ENCODE measurements around the gene TBX10. TPM values are rescaled to one million over a fixed set of nuclear protein-coding genes. Genes with fewer than 3 reads are reported as not detected.

Gene TBX10
- not detected in 2 replicates for polyA plus RNA-seq (2012; rRNA removed)
- polyA plus RNA-seq (2012; cell fraction: cytosol; rRNA removed): not detected in 2 replicates
- not detected in 2 replicates for polyA plus RNA-seq (2012; cell fraction: nucleus; rRNA removed)

DNA sequence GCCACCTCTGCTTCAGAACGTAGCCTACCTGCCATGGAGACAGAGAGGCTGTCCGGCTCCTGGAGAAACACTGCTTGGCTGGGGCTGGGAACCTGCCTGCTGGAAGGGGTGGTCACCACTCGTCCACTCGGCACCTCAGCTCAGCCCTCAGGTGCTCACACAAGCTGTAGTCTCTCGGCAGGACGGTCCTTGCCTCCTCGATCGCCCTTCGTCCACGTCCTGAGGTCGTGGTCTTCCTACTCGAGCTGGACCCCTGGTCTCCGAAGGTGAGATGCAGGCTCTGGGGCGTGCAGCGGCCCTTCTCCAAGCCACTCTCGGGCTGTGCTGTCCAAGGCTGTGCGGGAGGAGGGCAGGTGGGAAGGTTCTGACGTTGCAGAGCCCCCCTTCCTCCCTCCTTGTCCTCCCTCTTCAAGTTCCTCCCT lies at the start of gene TBX10:
Gene TBX10, minus strand, starts transcription at position 326 of the 422 bp plus-strand sequence. Its CDS starts 291 bp downstream, at position 35.
- H3K9me3 ChIP-seq: no peaks in the 10 kb centered on the region
- CTCF ChIA-PET: interaction anchor here (0.5 to 17.8 kb wide), 9 partner anchors 8 to 75 kb away, joined by 3 to 308 read pairs (median 4); partner anchors contain the start of genes ACY3 and NUDT8
- POLR2A ChIA-PET: no interaction called here

More for the DNA sequence above, at the start of gene TBX10:
- Histone ChIP-seq H2AFZ (ENCODE audit: low read depth) (no peak within 1 kb of the TSS), H3K79me2 (ENCODE audit: insufficient read depth) (no peaks in the 10 kb centered on the region), H4K20me1 (ENCODE audit: insufficient read depth) (no peaks in the 10 kb centered on the region), H3K27ac (ENCODE audit: low read depth in 2 of 2, low read length in 1 of 2) (no peak within 1 kb of the TSS), H3K36me3 (replicated peaks in 1 of 2; ENCODE audit: control insufficient read depth in 1 of 2, insufficient read depth in 2 of 2, low read length in 1 of 2) (no peaks in the 10 kb centered on the region), H3K4me1 (ENCODE audit: control insufficient read depth in 1 of 2, insufficient read depth in 2 of 2, low read depth in 1 of 2, low read length in 1 of 2) (no peaks in the 10 kb centered on the region; a peak in 1 of 4 replicates), H3K4me2 (no peak within 1 kb of the TSS), H3K4me3 (ENCODE audit: low read depth in 2 of 2, low read length in 1 of 2) (no peak within 1 kb of the TSS; a peak in 1 of 4 replicates), H3K9me2 (no peaks in the 10 kb centered on the region), H3K27me3 (ENCODE audit: insufficient read depth) (no peaks in the 10 kb centered on the region), H3K9ac (no peak within 1 kb of the TSS), H3F3A (replicated peaks; ENCODE audit: insufficient read depth) (no peaks in the 10 kb centered on the region)
- TF ChIP-seq CHD2 (IDR thresholded peaks at IDR 0.05; ENCODE audit: low read length, partially characterized antibody) (no peak), NFIC (IDR thresholded peaks at IDR 0.05; ENCODE audit: borderline replicate concordance) (no peak), POLR2AphosphoS5 (IDR thresholded peaks at IDR 0.05; ENCODE audit: low read depth, low read length) (no peak), RAD21 (IDR thresholded peaks at IDR 0.05; ENCODE audit: low read length) (no peak), CTCF (IDR thresholded peaks at IDR 0.05) (no peak), EP300 (IDR thresholded peaks at IDR 0.05; ENCODE audit: borderline replicate concordance in 1 of 2, low read depth in 1 of 2, low read length in 1 of 2) (no peak), MXI1 (IDR thresholded peaks at IDR 0.05; ENCODE audit: low read depth, low read length) (no peak), JUND (IDR thresholded peaks at IDR 0.05) (no peak), TCF12 (IDR thresholded peaks at IDR 0.05) (no peak), ELF1 (IDR thresholded peaks at IDR 0.05) (no peak), FOXM1 (IDR thresholded peaks at IDR 0.05; ENCODE audit: low read depth) (no peak), EZH2phosphoT487 (IDR thresholded peaks at IDR 0.05; ENCODE audit: borderline replicate concordance, low read depth) (no peak), TEAD4 (IDR thresholded peaks at IDR 0.05; ENCODE audit: borderline replicate concordance, insufficient read depth) (no peak), GABPA (IDR thresholded peaks at IDR 0.05; ENCODE audit: low read depth) (no peak), NRF1 (IDR thresholded peaks at IDR 0.05; ENCODE audit: low read depth, low read length) (no peak), REST (IDR thresholded peaks at IDR 0.05; ENCODE audit: low read depth, low read length) (no peak), RXRA (IDR thresholded peaks at IDR 0.05; ENCODE audit: borderline replicate concordance, low read depth) (no peak), TAF1 (IDR thresholded peaks at IDR 0.05; ENCODE audit: borderline replicate concordance, low read depth, low read length) (no peak), MAX (IDR thresholded peaks at IDR 0.05; ENCODE audit: low read depth) (no peak)
- TF ChIP-seq, protein P1, sequence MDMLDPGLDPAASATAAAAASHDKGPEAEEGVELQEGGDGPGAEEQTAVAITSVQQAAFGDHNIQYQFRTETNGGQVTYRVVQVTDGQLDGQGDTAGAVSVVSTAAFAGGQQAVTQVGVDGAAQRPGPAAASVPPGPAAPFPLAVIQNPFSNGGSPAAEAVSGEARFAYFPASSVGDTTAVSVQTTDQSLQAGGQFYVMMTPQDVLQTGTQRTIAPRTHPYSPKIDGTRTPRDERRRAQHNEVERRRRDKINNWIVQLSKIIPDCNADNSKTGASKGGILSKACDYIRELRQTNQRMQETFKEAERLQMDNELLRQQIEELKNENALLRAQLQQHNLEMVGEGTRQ (IDR thresholded peaks at IDR 0.05; ENCODE audit: borderline replicate concordance, low read depth, low read length): no peak
- no peak for DNase-seq
- 50% methylated on average over 10 of the region's 18 CpGs for WGBS (ENCODE audit: low lambda C conversion rate)
